Kidney (tissue), 14 donors: ENCODE measurements around the gene BCL10. TPM values are rescaled to one million over a fixed set of nuclear protein-coding genes. Genes with fewer than 3 reads are reported as not detected.
A peak's percentile ranks its signal among the peaks of the same experiment; 100 is the strongest.

ENCODE experiments used
- DNase-seq, 5 donors: peaks; one replicate each; pipeline ENCODE4 v3.0.0-alpha.2; 2013 to 2020
- FAIRE-seq: peaks from 2 replicates; lab custom pipeline; 2012; peaks lifted over from hg19 to GRCh38; lab: Jason Lieb, UNC
- H3K27ac ChIP-seq, 2 donors: one replicate each; pipeline ENCODE4 v1.7.0; 2013; ENCODE audit warnings: low read depth in 2 of 2, low read length in 2 of 2, inconsistent platforms in 1 of 2
- H3K27me3 ChIP-seq: one replicate; pipeline ENCODE4 v1.7.1; 2013; ENCODE audit warnings: low read length, inconsistent platforms; ENCODE audit not compliant: control insufficient read depth, insufficient read depth
- H3K36me3 ChIP-seq, 3 donors: one replicate each; pipeline versions ENCODE4 v1.7.0 to v1.7.1; 2013; ENCODE audit warnings: low read length in 3 of 3, control low read depth in 1 of 3, inconsistent platforms in 1 of 3; ENCODE audit not compliant: insufficient read depth in 3 of 3, control insufficient read depth in 2 of 3
- H3K4me1 ChIP-seq, 3 donors: one replicate each; pipeline versions ENCODE4 v1.7.0 to v1.7.1; 2013; ENCODE audit warnings: low read length in 3 of 3, inconsistent platforms in 1 of 3, low read depth in 1 of 3; ENCODE audit not compliant: control insufficient read depth in 2 of 3, insufficient read depth in 2 of 3
- H3K4me3 ChIP-seq, 3 donors: one replicate each; pipeline versions ENCODE4 v1.7.0 to v1.8.1; 2013; ENCODE audit warnings: low read length in 3 of 3, control low read depth in 1 of 3, inconsistent platforms in 1 of 3
- H3K9ac ChIP-seq, 3 donors: one replicate each; pipeline versions ENCODE4 v1.7.0 to v1.7.1; 2013; ENCODE audit warnings: low read length in 3 of 3, control low read depth in 1 of 3, inconsistent platforms in 1 of 3
- H3K9me3 ChIP-seq, 3 donors: one replicate each; pipeline versions ENCODE4 v1.7.0 to v1.7.1; 2013; ENCODE audit warnings: low read length in 3 of 3, control low read depth in 1 of 3, inconsistent platforms in 1 of 3; ENCODE audit not compliant: control insufficient read depth in 2 of 3, insufficient read depth in 1 of 3
- CTCF ChIP-seq: IDR thresholded peaks from 3 replicates; pipeline ENCODE4 v1.5.1; 2012; ENCODE audit warnings: mild to moderate bottlenecking, moderate library complexity, borderline replicate concordance; ENCODE audit not compliant: insufficient read depth; ENCODE audit errors: extremely low read depth
- intact Hi-C: fragments of 100-400 bp; cut with DNase I; formaldehyde crosslinking; loops from one replicate; pipeline ENCODE4 v1.11.1; 2022
- polyA plus RNA-seq: library from polyadenylated mRNA; stranded (reverse); fragments of 350-450 nt; fragmentation: Illumina TruSeq; extraction: RNeasy Lipid Tissue Mini Kit (QIAGEN cat#74804); gene quantifications from one replicate; pipeline ENCODE4 v1.2.3, GENCODE V29; 2014; ENCODE audit warnings: low read depth, low replicate concordance; ENCODE audit not compliant: insufficient read depth
- total RNA-seq: library from RNA; stranded (reverse); fragmentation: NEBNext Ultra II Directional; extraction: Animal tissue kit (Norgen Biotek cat#: 25700); gene quantifications from one replicate; pipeline ENCODE4 v1.2.1, GENCODE V29; 2021
- donor health status: control.
- donor health status: control.
- donor health status: control.
- donor health status: control.
- donor health status: control.
- donor health status: DM: yes; HTN: yes; CAD: no.
- donor health status: Normal renal cell carcinoma (clear cell type).

Gene BCL10
- total and polyA plus RNA-seq, 2 donors from 2014 or later: 7.8 to 27.1 TPM

GRCh38 chr1:85300140-85300539 lies 23.7 kb upstream of the BCL10 start:
- intact Hi-C loops: loop anchor here (5.0 to 10.0 kb wide), 2 partner anchors 205 to 392 kb away; no protein-coding TSS in a partner anchor
- H3K9me3 ChIP-seq: no peaks in the 10 kb centered on the region
- peaks cover 0 to 7% (median 2%) of the 10 kb centered on the region in 3 donors for H3K4me1 ChIP-seq
- no peak for TF ChIP-seq CTCF
- no peak for FAIRE-seq
- H3K9ac ChIP-seq: no peak overlapping the region
- no peak overlapping the region for H3K27ac ChIP-seq
- no peaks in the 10 kb centered on the region for H3K36me3 ChIP-seq
- H3K27me3 ChIP-seq: no peaks in the 10 kb centered on the region
- no peak for DNase-seq
- H3K4me3 ChIP-seq: no peak overlapping the region

- Histone ChIP-seq H3K9ac (peak overlapping the region in 1 of 3 donors; percentile 57), H3K4me1 (peaks cover 0 to 7% (median 2%) of the 10 kb centered on the region in 3 donors), H3K36me3 (no peaks in the 10 kb centered on the region), H3K27me3 (no peaks in the 10 kb centered on the region), H3K27ac (peak overlapping the region; percentile 64 to 82), H3K4me3 (peak overlapping the region; percentile 0 to 36 (median 20)), H3K9me3 (no peaks in the 10 kb centered on the region)
- DNase-seq: peak in 3 of 5 donors; percentile 29 to 94 (median 78)
- FAIRE-seq: peak; percentile 96
- TF ChIP-seq CTCF: no peak
- intact Hi-C loops: no loop called here
Measured at GRCh38 chr1:85297855-85298629, 21.6 kb upstream of the BCL10 start.

- intact Hi-C loops: no loop called here
- Histone ChIP-seq H3K27me3 (no peaks in the 10 kb centered on the region), H3K9me3 (no peaks in the 10 kb centered on the region), H3K27ac (peak overlapping the region; percentile 64 to 82), H3K36me3 (no peaks in the 10 kb centered on the region), H3K4me1 (peaks cover 0 to 7% (median 2%) of the 10 kb centered on the region in 3 donors), H3K9ac (no peak overlapping the region), H3K4me3 (peak overlapping the region in 1 of 3 donors; percentile 36)
- DNase-seq: no peak
- FAIRE-seq: no peak
- no peak for TF ChIP-seq CTCF
Measured at GRCh38 chr1:85297538-85297854, 21.1 kb upstream of the BCL10 start.
